Measurements from ENCODE around the gene CTBP1. TPM values are rescaled to one million over a fixed set of nuclear protein-coding genes. Genes with fewer than 3 reads are reported as not detected.
A peak's percentile ranks its signal among the peaks of the same experiment; 100 is the strongest.

CTBP1 gene
- total RNA-seq, 1 experiment from 2014 or later, result 178 TPM

DNA sequence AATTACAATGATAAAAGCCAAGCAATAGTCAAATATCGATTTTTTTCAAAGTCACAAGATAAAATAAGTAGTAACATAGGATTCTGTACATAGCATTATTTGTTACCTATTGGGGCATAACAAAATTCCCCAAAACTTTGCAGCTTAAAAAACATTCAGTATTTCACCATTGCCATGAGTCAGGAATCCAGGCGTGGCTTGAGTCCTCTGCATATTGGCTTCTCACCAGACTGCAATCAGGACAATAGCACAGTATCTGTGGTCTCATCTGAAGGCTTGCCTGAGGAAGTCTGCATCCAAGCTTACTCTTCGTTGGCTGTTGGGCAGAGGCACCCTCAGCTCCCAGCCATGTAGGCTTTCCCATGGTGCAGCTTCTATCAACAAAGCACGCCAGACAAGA is 6.2 kb upstream of the CTBP1 start:
- DNase-seq (ENCODE audit: low read depth), result no peak
- in situ Hi-C loops (cut with HindIII; ENCODE audit: low pct_unique_long_range_greater_than_20kb, low sequenced_read_pairs), result no loop called here

DNA sequence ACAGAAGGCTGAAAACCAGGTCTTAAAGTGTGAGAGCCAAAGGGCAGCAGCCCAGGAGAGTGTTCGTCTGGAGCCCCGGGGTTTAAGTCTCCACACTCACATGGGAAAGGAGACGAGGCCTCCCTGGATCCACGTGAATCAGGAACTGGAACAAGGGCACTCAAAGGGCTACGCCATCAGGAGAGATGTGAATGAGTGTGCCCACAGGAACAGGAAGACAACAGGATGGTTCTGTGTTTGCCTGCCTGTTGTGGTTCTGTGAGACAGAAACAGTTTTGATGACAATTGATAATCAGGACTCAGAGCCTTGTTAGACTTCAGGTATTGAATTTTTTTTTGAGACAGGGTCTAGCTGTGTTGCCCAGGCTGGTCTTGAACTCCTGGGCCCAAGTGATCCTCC is 4.9 kb upstream of the CTBP1 start:
- in situ Hi-C loops (cut with HindIII; ENCODE audit: low pct_unique_long_range_greater_than_20kb, low sequenced_read_pairs), result no loop called here
- no peak for DNase-seq (ENCODE audit: low read depth)

DNA sequence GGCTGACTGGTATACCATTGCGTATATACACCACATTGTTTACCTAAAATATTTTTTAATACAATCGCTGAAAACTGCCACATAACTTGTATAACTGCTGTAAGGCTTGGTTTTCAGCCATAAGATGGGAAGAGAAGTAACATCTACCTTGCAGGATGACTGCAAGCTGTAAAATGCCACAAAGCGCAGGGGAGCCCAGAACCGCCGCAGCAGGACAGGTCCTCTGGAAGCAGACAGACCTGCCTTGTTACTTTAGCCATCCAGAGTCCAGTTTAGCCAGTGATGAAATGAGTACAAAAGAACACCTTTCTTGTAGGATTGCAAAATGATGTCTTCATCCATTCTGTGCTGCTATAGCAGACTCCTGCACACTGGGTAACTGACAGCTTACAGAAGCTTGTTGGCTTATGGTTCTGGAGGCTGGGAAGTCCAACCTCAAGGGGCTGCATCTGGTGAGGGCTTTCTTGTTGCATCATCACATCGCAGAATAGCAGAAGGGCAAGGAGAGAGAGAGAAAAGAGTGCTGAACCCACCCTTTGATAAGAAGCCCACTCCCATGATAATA is 4.1 kb upstream of the CTBP1 start:
- in situ Hi-C loops (cut with HindIII; ENCODE audit: low pct_unique_long_range_greater_than_20kb, low sequenced_read_pairs), result no loop called here
- no peak for DNase-seq (ENCODE audit: low read depth)

DNA sequence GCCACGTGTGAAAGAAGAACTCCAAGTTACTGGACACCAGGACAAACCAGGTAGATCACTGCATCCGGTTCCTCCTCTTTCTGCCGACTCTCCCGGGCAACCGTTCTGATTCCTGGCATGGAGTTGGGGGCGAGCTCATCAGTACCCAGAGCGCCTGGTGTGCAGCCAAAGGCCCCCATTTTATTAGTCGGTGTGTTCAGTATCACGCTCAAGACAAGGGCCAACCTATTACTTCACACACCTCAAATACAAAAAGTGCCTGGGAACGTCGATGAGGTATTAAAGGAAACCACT is 2.8 kb upstream of the CTBP1 start:
- in situ Hi-C loops (cut with HindIII; ENCODE audit: low pct_unique_long_range_greater_than_20kb, low sequenced_read_pairs), result no loop called here
- no peak for DNase-seq (ENCODE audit: low read depth)

DNA sequence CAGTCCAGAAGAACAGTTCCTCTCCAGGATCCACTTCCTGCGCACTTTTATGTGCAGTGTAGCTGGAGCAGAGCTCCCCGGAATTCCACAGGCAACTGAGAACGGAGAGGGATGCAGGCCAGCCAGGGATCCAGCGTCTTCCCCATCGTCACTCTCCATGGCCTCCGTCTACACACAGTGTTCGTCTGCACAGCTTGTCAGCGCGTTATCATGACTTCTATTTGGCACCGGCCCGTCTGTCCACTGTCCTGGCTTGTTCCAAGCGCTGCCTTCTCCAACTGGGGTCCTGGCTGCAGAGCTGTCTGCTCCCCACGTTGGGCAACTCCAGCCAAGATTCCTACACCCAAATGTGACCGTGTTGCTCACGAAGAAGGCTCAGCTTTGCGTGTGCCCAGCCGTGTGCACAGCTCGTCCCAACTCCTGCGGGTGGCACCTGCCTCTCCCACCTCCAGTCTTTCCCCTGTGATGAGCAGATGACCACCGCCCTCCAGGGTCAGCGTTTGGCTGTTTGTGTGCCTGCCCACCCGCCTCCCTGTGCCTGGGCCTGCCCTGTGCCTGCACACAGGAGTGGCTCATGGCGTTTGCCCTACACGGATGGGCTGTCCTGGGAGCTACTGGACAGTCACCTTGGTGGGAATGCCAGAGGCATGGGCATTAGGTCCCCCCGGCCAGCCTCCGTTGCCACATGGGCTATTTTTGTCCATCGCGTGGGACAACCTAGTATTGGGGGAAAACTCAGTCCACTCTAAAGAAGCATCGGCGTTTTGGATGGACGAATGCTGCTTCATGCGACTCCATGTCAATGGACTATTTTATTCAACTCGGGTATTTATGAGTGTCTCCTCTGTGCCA is 2.2 kb upstream of the CTBP1 start:
- in situ Hi-C loops (cut with HindIII; ENCODE audit: low pct_unique_long_range_greater_than_20kb, low sequenced_read_pairs), result no loop called here
- DNase-seq (ENCODE audit: low read depth), result no peak

DNA sequence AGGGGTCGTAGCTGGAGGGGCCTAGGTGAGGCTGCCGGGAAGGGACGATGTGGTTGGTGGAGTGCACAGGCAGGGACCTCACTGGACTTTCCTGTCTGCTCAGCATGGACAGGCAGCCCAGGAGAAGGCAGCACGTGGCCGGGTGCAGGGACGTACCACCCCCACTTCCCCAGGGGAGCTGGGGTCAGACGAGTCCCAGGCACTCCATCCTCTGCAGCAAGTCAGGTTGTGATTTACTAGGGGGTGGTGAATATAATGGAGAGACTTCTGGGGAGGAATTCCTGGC is 1.5 kb upstream of the CTBP1 start:
- in situ Hi-C loops (cut with HindIII; ENCODE audit: low pct_unique_long_range_greater_than_20kb, low sequenced_read_pairs), result no loop called here
- no peak for DNase-seq (ENCODE audit: low read depth)

DNA sequence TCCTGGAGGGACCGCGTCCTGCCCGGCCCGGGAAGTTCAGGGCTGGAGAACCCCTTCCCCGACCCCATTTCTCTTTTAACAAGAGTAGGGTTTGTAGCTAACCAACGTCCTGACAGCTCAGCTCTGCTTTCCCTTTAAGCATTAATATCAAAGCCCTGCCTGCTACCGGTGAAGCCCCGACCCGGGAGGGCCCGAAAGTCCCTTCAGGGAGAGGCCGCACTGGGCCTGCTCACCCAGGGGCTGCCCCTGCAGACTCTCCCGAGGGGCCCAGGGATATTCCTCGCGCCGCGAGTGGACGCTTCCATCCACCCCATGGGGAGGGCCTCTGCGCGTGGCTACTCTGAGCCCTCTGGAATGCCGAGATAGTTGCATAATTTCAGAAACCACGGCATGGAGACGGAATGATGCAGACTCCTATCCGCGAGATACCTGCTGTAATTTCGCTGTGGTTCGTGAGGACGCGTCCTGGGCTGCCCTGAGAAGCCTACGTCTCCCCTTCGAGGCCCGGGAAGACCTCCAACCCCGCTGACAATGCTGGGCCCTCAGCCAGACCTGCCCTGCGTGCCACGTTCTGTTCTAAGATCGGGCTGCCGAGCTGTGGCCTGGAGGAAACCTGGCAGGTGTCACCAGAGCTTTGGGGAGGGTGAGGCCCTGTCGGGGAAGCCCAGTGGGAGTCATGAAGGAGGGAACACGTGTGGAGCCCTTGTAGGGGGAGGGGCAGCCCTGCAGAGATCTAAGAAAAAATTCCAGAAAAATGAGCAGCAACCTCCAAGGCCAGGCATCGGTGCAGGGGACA is 999 bp upstream of the CTBP1 start:
- DNase-seq (ENCODE audit: low read depth), result peak; percentile 30
- in situ Hi-C loops (cut with HindIII; ENCODE audit: low pct_unique_long_range_greater_than_20kb, low sequenced_read_pairs), result no loop called here

DNA sequence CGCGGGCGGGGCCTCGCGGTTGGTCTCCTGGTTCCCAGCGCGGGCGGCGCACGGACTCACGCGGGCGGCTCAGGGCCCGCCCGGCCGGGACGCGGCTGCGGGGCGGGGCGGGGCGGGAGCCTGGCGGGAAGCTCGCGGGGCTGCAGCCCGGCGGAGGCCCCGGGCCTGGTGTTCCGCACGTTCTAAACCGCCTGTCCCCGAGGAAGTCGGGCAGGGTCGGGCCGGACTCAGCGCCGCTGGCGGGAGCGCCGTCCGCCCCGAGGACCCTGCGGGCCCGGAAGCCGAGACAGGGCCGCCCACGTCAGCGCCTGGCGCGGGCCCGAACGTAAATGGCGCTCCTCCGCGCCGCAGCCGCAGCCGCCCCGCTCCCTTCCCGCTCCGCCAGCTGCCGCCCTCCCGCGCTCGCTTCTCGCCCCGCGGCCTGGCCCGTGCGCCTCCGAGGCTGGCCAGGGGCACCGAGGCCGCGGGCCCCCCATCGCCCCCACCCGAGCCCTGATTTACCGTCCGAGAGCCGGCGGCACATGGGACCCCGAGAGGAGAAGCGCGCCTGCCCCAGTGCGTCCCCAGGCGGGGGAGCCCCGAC is 309 bp upstream of the CTBP1 start:
- in situ Hi-C loops (cut with HindIII; ENCODE audit: low pct_unique_long_range_greater_than_20kb, low sequenced_read_pairs), result no loop called here
- DNase-seq (ENCODE audit: low read depth), result peak; percentile 65

DNA sequence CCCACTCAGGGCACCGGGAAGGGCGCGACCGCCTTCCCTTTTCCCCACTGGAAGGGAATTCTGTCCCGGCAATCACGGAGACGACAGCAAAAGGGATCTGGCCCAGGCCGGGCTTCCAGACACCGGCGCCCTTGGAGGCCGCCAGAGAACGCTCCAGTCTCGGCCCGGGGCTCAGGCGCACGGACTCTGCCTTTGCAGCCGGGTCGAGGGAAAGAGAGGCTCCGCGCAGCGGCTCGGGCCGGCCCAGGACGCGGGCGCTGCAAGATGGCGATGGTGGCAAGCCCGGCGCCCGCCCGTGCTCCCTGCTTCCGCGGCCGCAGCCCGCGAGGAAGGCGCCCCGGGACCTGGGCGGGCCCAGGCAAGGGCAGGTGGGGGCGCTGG is 1.1 kb downstream of the CTBP1 start:
- DNase-seq (ENCODE audit: low read depth), result no peak
- in situ Hi-C loops (cut with HindIII; ENCODE audit: low pct_unique_long_range_greater_than_20kb, low sequenced_read_pairs), result no loop called here

DNA sequence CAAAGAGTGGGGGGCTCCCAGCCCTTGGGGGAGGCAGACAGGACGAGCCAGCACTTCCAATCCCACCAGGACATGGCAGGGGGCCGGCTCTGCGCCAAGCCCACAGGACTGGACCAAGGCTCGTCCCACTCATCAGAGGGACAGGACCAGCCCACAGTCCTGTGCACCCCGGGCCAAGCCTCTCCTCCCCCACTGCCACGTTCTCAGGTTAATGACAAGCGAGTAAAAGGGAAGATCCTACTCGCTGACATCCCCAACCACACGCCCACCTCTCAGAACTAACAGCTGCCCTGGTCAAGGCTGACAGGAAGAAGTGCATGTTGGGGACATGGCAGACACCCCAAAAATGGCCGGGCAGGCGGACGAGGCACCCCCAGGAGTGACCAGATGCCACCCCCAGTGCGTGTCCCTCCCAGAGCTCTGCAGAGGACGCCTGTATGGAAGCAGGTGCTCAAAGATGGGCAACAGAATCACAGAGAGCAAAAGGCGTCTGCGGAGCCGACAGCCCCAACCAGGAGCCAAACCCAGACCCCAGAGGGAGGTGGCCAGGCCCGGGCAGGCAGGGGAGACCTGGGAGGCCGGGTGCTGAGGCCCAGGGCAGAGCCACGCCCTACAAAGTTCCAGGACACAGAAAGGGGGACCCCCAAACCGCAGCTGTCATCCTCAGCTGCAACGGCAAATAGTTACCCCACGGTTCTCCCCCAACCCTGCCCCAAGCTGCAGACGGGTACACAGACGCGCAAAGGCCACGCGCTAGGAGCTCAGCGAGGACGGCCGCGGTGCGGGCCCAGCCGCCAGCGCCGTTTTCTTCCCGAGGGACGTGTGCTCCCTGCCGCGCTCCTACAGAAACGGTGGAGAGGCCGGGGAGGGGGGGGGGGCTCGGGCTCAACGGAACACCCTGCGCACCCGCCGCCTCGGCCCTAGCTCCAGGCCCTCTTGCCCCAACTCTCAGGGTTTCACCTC is 1.7 kb downstream of the CTBP1 start:
- DNase-seq (ENCODE audit: low read depth), result no peak

DNA sequence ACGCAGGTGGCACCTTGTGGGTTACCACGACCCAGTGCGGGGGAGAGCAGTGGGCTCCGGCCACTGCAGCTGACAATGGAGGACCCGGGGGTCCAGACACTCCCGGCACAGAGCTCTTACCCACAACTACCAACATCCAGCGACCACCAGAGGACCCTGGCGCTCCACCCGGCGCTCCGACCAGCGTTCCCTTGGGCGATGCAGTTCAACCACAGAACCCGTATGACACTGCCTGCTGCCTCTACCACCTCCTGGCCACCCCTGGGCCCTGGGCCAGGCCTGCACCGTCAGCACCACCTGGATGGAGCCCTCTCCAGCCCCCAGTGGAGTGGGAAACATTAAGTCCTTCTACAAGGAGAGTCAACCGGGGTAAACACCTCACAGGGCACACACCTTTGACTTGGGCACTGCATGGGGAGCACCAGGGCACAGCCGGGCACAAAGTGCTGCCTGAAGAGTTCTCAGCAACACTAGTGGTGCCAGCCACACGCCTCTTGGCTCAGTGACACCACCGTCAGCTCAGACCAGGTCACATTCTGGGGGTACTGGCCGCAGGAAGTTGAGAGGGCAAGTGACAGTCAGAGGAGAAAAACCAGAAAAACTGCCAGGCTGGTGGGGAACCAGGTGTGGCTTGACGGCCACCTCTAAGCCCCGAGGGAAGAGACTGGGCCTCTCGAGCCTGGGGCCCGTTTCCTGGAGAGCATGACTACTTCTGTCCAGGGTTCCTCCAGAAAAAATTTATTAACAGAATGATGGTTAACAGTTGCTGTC is 2.6 kb downstream of the CTBP1 start:
- no peak for DNase-seq (ENCODE audit: low read depth)
- in situ Hi-C loops (cut with HindIII; ENCODE audit: low pct_unique_long_range_greater_than_20kb, low sequenced_read_pairs), result no loop called here

More for the DNA sequence above, 1.7 kb downstream of the CTBP1 start:
- in situ Hi-C loops (cut with HindIII; ENCODE audit: low pct_unique_long_range_greater_than_20kb, low sequenced_read_pairs), result no loop called here

DNA sequence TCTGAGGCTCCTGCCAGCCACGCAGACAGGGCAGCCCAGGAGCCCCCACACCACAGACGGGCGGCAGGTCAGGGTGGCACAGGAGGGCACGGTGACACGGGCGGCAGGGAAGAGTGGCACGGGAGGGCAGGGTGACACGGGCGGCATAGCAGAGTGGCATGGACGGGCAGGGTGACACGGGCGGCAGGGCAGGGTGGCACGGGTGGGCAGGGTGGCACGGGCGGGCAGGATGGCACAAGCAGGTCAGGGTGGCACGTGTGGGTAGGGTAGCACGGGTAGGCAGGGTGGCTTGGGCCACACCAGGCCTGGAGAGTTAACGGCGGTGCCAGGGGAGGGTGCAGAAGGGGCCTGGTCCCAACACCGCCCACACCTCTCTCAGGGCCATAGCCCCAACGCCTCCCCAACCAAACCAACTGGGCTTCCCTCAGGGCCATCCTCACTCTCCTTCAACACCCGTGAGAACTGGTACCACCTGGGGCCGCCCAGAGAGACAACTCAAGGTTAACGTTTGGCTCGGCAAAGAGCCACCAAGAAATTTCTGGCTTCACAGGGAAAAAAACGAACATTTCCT is 3.4 kb downstream of the CTBP1 start:
- no peak for DNase-seq (ENCODE audit: low read depth)
- in situ Hi-C loops (cut with HindIII; ENCODE audit: low pct_unique_long_range_greater_than_20kb, low sequenced_read_pairs), result no loop called here

DNA sequence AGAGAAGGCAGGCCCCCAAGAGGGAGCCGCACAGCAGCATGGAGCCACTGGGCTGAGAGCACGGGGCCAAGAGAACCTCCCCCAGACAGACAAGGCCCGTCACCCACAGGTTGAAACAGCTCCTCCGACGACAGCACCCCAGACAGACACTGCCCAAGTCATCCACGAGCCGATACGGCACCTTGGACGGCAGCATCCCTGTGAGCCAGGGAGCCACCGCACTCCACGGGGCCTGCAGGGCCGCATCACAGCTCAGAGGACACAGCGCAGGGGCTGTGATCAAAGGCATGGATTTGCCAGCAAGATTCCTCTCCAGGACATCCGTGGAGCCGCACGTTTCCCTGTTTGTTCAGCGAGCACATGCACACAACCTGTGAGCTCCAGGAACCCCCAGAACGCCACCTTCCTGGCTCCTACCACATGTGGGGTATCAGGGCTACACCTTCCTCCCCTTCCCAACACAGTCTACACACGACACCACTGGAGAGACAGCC is 3.9 kb downstream of the CTBP1 start:
- in situ Hi-C loops (cut with HindIII; ENCODE audit: low pct_unique_long_range_greater_than_20kb, low sequenced_read_pairs), result no loop called here
- DNase-seq (ENCODE audit: low read depth), result no peak

DNA sequence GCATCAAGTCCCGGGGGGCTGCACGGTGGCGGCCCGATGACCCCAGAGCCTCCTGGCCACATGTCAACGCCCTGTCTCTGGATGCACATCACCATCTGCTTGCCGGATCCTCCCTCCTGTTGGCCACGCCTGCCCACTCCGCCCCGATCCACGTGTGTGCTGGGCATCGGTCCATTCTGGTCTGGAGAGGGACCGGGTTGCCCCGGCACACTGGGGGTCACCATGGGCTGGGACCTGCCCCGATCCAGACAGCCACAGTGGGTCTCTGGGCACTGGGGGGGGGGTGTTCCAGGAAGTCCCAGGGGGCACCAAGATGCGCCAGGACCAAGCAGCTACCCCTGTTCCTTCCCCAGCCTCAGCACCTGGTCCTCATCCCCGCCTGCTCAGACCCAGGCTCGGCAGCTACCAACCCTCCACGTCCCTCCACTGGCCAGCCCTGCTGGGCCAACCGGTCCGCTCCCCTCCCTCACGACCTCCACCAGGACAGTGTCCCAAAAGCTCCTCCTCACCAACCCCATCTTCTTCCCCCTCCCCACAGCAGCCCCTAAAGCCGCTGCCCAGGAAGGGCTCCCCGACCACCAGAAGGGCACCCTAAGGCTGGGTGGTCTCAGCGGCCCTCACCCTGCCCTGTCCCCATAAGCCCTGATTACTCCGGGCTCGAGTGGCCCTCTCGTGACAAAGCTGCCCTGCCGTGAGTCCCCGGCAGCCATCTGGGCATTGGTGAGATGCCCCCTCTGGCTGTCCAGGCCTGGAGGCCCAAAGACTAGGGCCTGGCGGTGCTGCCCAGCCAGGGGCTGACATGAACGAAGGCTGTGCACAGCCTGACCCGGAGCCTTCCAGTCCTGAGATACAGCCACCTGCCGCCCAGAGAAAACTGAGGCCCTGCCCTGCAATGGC is 4.6 kb downstream of the CTBP1 start:
- in situ Hi-C loops (cut with HindIII; ENCODE audit: low pct_unique_long_range_greater_than_20kb, low sequenced_read_pairs), result no loop called here
- DNase-seq (ENCODE audit: low read depth), result no peak

DNA sequence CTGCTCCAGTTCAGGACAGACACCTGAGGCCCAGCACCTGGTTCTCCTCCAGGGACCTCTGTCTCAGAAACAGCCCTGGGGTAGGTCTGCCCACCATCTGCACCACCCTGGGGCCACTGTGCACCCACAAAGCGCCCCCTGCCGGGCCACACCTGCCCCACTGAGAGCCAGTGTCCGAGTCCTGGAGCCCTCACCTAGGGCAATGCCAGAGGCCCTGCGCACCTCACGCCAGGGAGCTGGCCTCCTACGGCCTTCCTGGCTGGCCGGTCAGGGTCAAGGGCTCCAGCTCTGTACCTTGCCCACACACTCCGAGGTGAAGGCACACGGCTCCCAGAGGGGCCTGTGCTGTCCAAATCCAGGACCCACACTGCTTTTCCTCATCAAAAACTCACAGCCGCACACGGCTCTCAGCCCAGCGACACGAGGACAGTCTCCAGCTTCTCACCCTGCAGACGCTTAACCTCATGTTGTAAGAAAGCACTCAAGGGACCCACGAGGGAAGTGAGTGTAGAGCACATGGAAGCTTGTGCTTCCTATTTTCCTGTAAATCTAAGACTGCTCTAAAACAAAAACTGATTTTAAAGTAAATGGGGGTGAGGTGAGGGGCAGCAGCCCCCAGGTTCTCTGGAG is 5.4 kb downstream of the CTBP1 start:
- no peak for DNase-seq (ENCODE audit: low read depth)
- in situ Hi-C loops (cut with HindIII; ENCODE audit: low pct_unique_long_range_greater_than_20kb, low sequenced_read_pairs), result no loop called here

Data from Caki2 (cell line).